Trophoblast cell (in vitro differentiated cells and primary cell): Measurements from ENCODE around the gene CARS1.
"Not testable (repeated sequence)": the region's sequence is repeated elsewhere in the genome, so short reads cannot be mapped to it uniquely, and the experiment has no call there.

Experiments used
- DNase-seq, 2 donors: peaks; one replicate each; pipeline ENCODE4 v3.0.0-alpha.2; 2016
- H2AFZ ChIP-seq: 2 replicates; pipeline ENCODE4 v1.6.1; 2013; ENCODE audit warnings: low read length, moderate library complexity, mild to moderate bottlenecking; ENCODE audit not compliant: insufficient read depth, poor library complexity
- H2AK5ac ChIP-seq: 2 replicates; pipeline ENCODE4 v1.6.1; 2013; ENCODE audit warnings: mild to moderate bottlenecking, low read length
- H2BK120ac ChIP-seq: 2 replicates; pipeline ENCODE4 v1.6.1; 2013; ENCODE audit warnings: low read length, mild to moderate bottlenecking, moderate library complexity; ENCODE audit not compliant: insufficient read depth, poor library complexity
- H2BK12ac ChIP-seq: 2 replicates; pipeline ENCODE4 v1.6.1; 2013; ENCODE audit warnings: mild to moderate bottlenecking, low read length, moderate library complexity
- H2BK5ac ChIP-seq: 2 replicates; pipeline ENCODE4 v1.6.1; 2013; ENCODE audit warnings: low read length, low read depth, moderate library complexity, mild to moderate bottlenecking; ENCODE audit not compliant: poor library complexity
- H3K14ac ChIP-seq: 2 replicates; pipeline ENCODE4 v1.6.1; 2013; ENCODE audit warnings: mild to moderate bottlenecking, low read length
- H3K18ac ChIP-seq: 2 replicates; pipeline ENCODE4 v1.6.1; 2013; ENCODE audit warnings: mild to moderate bottlenecking, low read length
- H3K23ac ChIP-seq: 2 replicates; pipeline ENCODE4 v1.6.1; 2013; ENCODE audit warnings: low read length
- H3K27ac ChIP-seq: 2 replicates; pipeline ENCODE4 v1.5.1; 2013; ENCODE audit warnings: low read depth, mild to moderate bottlenecking, inconsistent platforms, low read length, moderate library complexity
- H3K27me3 ChIP-seq: 2 replicates; pipeline ENCODE4 v1.6.1; 2013; ENCODE audit warnings: inconsistent platforms, mild to moderate bottlenecking, low read length, moderate library complexity; ENCODE audit not compliant: insufficient read depth
- H3K36me3 ChIP-seq, 2 experiments: 1 replicate in 1 of 2; 2 replicates in 1 of 2; pipeline ENCODE4 v1.6.1; 2013; ENCODE audit warnings: low read length in 2 of 2, mild to moderate bottlenecking in 2 of 2, moderate library complexity in 1 of 2; ENCODE audit not compliant: insufficient read depth in 2 of 2, control insufficient read depth in 1 of 2
- H3K4ac ChIP-seq: 2 replicates; pipeline ENCODE4 v1.6.1; 2013; ENCODE audit warnings: low read depth, mild to moderate bottlenecking, low read length, moderate library complexity
- H3K4me1 ChIP-seq, 2 experiments: 1 replicate in 1 of 2; 2 replicates in 1 of 2; pipeline ENCODE4 v1.6.1; 2013; ENCODE audit warnings: low read length in 2 of 2, mild to moderate bottlenecking in 2 of 2, moderate library complexity in 1 of 2; ENCODE audit not compliant: insufficient read depth in 2 of 2, control insufficient read depth in 1 of 2
- H3K4me2 ChIP-seq: 2 replicates; pipeline ENCODE4 v1.6.1; 2013; ENCODE audit warnings: inconsistent platforms, mild to moderate bottlenecking, low read length, moderate library complexity
- H3K4me3 ChIP-seq: 2 replicates; pipeline ENCODE4 v1.5.1; 2013; ENCODE audit warnings: mild to moderate bottlenecking, low read depth, low read length, inconsistent platforms
- H3K79me1 ChIP-seq: one replicate; pipeline ENCODE4 v1.6.1; 2013; ENCODE audit warnings: low read length
- H3K79me2 ChIP-seq: 2 replicates; pipeline ENCODE4 v1.6.1; 2013; ENCODE audit warnings: low read length, mild to moderate bottlenecking; ENCODE audit not compliant: control insufficient read depth, insufficient read depth, poor library complexity
- H3K9ac ChIP-seq: 2 replicates; pipeline ENCODE4 v1.6.1; 2013; ENCODE audit warnings: mild to moderate bottlenecking, low read length
- H3K9me3 ChIP-seq: 2 replicates; pipeline ENCODE4 v1.6.1; 2013; ENCODE audit warnings: low read depth, mild to moderate bottlenecking, control low read depth, inconsistent platforms, low read length; ENCODE audit not compliant: insufficient read depth
- H4K12ac ChIP-seq: 2 replicates; pipeline ENCODE4 v1.6.1; 2013; ENCODE audit warnings: low read depth, mild to moderate bottlenecking, low read length, moderate library complexity
- H4K8ac ChIP-seq: 2 replicates; pipeline ENCODE4 v1.6.1; 2013; ENCODE audit warnings: low read depth, mild to moderate bottlenecking, low read length, moderate library complexity
- H4K91ac ChIP-seq: one replicate; pipeline ENCODE4 v1.6.1; 2013; ENCODE audit warnings: low read depth, mild to moderate bottlenecking, low read length, moderate library complexity
- WGBS: extraction: QIAGEN DNeasy Blood & Tissue Kit; methylation state at CpG from one replicate; pipeline ENCODE4 v1.1.7; 2013; ENCODE audit warnings: missing lambda C conversion rate; ENCODE audit not compliant: insufficient read length, insufficient coverage; ENCODE audit errors: extremely low coverage; 5-methylcytosine and 5-hydroxymethylcytosine counted together

CARS1 gene

GRCh38 chr11:3063432-3063831, 6.2 kb upstream of the CARS1 start:
- H3K9me3 ChIP-seq: peaks cover 16% of the 10 kb centered on the region
- H2AK5ac ChIP-seq, H4K12ac ChIP-seq, H3K4me1 ChIP-seq, H3K23ac ChIP-seq, H2BK12ac ChIP-seq, H4K91ac ChIP-seq, H3K27ac ChIP-seq, H3K27me3 ChIP-seq, H3K4me2 ChIP-seq, H3K79me1 ChIP-seq, H2AFZ ChIP-seq, H4K8ac ChIP-seq, H2BK120ac ChIP-seq, H3K36me3 ChIP-seq, H2BK5ac ChIP-seq, H3K4me3 ChIP-seq, H3K18ac ChIP-seq, DNase-seq, H3K9ac ChIP-seq, H3K79me2 ChIP-seq, H3K14ac ChIP-seq, H3K4ac ChIP-seq: not testable (repeated sequence)
- WGBS: no CpG with 5 or more reads among the region's 4 CpGs

GRCh38 chr11:3060436-3061025, 3.3 kb upstream of the CARS1 start:
- no peak for DNase-seq
- Histone ChIP-seq H2BK120ac (peak overlapping the region; percentile 22), H3K23ac (no peak overlapping the region), H3K36me3 (no peaks in the 10 kb centered on the region), H3K27me3 (no peaks in the 10 kb centered on the region), H3K4me3 (no peak overlapping the region), H3K4me1 (peaks cover 9 to 17% of the 10 kb centered on the region in 2 experiments), H3K14ac (peak overlapping the region; percentile 64), H3K4ac (no peak overlapping the region), H3K27ac (no peak overlapping the region), H3K9me3 (peaks cover 9% of the 10 kb centered on the region), H4K91ac (no peak overlapping the region), H3K18ac (no peak overlapping the region), H4K8ac (no peak overlapping the region), H2BK12ac (no peak overlapping the region), H2AK5ac (no peak overlapping the region), H3K4me2 (no peak overlapping the region), H3K79me1 (peaks cover 11% of the 10 kb centered on the region), H3K79me2 (peaks cover 12% of the 10 kb centered on the region), H2BK5ac (no peak overlapping the region), H4K12ac (no peak overlapping the region), H3K9ac (no peak overlapping the region), H2AFZ (no peak overlapping the region)
- no CpG with 5 or more reads among the region's 11 CpGs for WGBS

DNA sequence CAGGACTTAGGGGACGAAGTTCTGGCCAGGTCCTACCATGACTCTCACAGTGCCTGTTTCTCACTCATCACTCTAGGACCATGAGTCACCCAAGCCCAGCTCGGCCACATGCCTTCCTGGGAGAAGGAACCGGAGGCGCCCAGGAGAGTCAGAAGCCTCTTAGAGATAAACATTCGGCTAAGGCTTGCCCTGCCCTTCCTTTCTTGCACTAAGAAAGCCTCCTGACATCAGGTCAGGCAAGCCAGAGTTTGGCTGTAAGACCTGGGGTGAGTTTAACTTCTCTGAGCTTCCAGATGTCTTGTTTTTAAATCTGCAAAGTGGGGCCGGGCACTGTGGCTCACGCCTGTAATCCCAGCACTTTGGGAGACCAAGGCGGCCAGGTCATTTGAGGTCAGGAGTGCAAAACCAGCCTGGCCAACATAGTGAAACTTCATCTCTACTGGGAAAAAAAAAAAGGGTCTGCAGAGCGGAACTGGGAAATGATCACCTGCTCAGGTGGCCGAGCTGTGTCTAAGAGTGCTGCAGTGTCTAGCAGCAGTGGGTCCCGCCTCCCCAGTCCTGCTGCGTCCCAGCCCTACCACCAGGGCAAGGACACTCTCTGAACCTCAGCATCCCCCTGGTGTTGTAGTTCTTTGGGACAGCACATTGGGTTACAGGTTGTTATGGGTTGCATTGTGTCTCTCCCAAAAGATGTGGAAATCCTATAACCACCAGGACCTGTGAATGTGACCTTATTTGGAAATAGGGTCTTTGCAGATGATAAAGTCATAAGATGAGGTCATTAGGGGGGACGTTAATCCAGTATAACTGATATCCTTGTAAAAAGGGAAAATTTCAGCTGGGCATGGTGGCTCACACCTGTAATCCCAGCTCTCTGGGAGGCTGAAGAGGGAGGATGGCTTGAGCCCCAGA, 1.8 kb upstream of the CARS1 start:
- Histone ChIP-seq H3K4me2 (no peak overlapping the region), H3K9ac (no peak overlapping the region), H3K9me3 (peaks cover 7% of the 10 kb centered on the region), H2AK5ac (no peak overlapping the region), H3K79me2 (peaks cover 13% of the 10 kb centered on the region), H3K4ac (no peak overlapping the region), H3K18ac (no peak overlapping the region), H2BK5ac (no peak overlapping the region), H2BK12ac (no peak overlapping the region), H3K36me3 (peaks cover 4 to 5% of the 10 kb centered on the region in 2 experiments), H3K27ac (no peak overlapping the region), H4K8ac (no peak overlapping the region), H3K23ac (no peak overlapping the region), H2BK120ac (no peak overlapping the region), H3K4me1 (peaks cover 9 to 17% of the 10 kb centered on the region in 2 experiments), H3K14ac (no peak overlapping the region), H3K79me1 (peaks cover 11% of the 10 kb centered on the region), H4K12ac (no peak overlapping the region), H4K91ac (no peak overlapping the region), H3K27me3 (no peaks in the 10 kb centered on the region), H3K4me3 (no peak overlapping the region), H2AFZ (no peak overlapping the region)
- DNase-seq: peak; percentile 88 to 92
- WGBS: no CpG with 5 or more reads among the region's 13 CpGs

DNA sequence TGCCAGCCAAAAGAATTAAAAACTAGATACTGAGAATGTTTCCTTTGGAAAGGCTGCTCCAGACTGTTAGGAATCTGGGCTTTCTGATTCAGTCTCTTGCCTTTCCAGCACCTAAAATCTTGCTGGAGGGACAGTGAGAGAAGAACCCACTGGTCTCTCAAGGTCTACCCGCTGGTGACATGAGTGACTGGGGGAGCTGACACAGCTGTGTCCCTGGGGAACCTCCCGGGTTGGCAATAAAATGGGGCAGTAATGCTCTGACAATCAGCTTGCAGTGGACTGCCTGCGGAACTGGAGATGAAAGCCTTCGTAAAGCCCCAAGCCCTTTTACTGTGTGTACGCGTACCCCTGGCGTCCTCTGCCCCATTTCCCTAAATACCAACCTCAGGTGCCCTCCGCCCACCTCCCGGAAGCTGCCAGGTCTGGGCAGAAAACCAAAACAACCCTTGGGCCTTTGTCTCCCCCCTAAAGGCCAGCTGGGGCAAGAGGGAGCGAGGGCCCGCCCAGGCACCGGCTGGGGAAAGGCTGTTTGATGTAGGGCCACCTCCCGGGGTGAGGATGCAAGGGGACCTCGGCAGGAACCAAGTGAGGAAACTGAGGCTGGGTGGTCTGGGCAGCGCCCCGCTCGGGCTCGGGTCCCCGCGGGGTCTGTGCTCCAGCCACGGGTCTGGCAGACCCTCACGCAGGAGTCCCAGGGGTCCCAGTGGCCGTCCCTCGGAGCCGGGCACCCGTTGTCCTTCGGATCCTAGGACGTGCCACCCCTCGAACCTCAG, 741 bp downstream of the CARS1 start:
- Histone ChIP-seq H2AK5ac (peak overlapping the region; percentile 90), H3K9ac (peak overlapping the region; percentile 79), H3K27ac (peak overlapping the region; percentile 67), H4K12ac (peak overlapping the region; percentile 92), H3K79me1 (peaks cover 11% of the 10 kb centered on the region), H2BK5ac (peak overlapping the region; percentile 93), H3K79me2 (peaks cover 18% of the 10 kb centered on the region), H3K14ac (peak overlapping the region; percentile 98), H3K4me2 (peak overlapping the region; percentile 90), H3K4ac (peak overlapping the region; percentile 99), H3K18ac (peak overlapping the region; percentile 98), H2AFZ (peak overlapping the region; percentile 94), H3K27me3 (no peaks in the 10 kb centered on the region), H3K4me3 (peak overlapping the region; percentile 94), H3K4me1 (peaks cover 7 to 15% of the 10 kb centered on the region in 2 experiments), H2BK12ac (peak overlapping the region; percentile 2), H3K36me3 (peaks cover 11 to 17% of the 10 kb centered on the region in 2 experiments), H2BK120ac (peak overlapping the region; percentile 92), H3K23ac (no peak overlapping the region), H3K9me3 (peaks cover 3% of the 10 kb centered on the region), H4K91ac (peak overlapping the region; percentile 95), H4K8ac (peak overlapping the region; percentile 95)
- DNase-seq: peak in 1 of 2 donors; percentile 56
- no CpG with 5 or more reads among the region's 29 CpGs for WGBS
